ENCODE results near the gene SPRY4. TPM values are rescaled to one million over a fixed set of nuclear protein-coding genes. Genes with fewer than 3 reads are reported as not detected.
A peak's percentile ranks its signal among the peaks of the same experiment; 100 is the strongest.

Gene SPRY4
- total RNA-seq, 1 experiment from 2014 or later: 140 TPM

DNA sequence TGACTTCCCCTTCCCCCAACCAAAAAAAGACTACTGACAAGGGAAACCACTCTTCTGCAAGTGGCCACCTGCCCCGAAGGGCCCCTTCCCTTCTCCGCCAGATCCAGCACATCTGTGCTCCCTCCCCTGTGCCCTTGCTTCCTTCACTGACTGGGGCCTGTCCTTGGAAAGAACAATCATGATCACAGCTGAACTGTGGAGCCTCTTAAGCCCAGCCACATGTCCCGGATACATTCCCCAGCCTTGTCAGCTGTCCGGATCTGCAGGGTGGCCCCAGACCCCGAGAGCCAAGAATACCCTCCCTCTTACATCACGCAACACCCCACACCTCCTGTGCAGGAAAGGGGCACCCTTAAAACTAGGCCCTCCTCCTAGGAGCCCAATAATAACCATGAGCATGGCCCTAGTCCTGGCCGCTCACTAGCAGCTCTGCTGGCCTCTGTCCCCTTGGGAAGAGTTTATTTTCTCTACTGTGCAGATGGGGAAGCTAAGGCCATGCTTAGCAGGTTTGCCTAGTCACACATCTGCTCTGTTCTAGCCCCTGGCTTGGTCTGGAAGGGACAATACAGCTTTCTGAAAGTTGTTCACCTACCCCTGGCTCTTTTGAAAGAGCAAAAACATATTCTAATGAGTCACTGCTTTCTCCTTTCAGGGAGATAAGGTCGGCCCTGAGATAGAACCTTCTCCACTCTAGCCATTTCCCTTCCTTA is 3.8 kb downstream of the SPRY4 start (continued):
- TF ChIP-seq, protein P1, sequence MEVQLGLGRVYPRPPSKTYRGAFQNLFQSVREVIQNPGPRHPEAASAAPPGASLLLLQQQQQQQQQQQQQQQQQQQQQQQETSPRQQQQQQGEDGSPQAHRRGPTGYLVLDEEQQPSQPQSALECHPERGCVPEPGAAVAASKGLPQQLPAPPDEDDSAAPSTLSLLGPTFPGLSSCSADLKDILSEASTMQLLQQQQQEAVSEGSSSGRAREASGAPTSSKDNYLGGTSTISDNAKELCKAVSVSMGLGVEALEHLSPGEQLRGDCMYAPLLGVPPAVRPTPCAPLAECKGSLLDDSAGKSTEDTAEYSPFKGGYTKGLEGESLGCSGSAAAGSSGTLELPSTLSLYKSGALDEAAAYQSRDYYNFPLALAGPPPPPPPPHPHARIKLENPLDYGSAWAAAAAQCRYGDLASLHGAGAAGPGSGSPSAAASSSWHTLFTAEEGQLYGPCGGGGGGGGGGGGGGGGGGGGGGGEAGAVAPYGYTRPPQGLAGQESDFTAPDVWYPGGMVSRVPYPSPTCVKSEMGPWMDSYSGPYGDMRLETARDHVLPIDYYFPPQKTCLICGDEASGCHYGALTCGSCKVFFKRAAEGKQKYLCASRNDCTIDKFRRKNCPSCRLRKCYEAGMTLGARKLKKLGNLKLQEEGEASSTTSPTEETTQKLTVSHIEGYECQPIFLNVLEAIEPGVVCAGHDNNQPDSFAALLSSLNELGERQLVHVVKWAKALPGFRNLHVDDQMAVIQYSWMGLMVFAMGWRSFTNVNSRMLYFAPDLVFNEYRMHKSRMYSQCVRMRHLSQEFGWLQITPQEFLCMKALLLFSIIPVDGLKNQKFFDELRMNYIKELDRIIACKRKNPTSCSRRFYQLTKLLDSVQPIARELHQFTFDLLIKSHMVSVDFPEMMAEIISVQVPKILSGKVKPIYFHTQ (CRISPR knock-in tag; IDR thresholded peaks at IDR 0.05): no peak
- TF ChIP-seq NFYB (CRISPR knock-in tag; conservative IDR thresholded peaks at IDR 0.05; ENCODE audit: low read depth): 0 out of 2 replicates have a peak, but pooled peaks have one; percentile 5
- no peak for TF ChIP-seq ETV6 (CRISPR knock-in tag; IDR thresholded peaks at IDR 0.05)
- no peak for TF ChIP-seq CTCF (IDR thresholded peaks at IDR 0.05)
- no peak for TF ChIP-seq ERG (CRISPR knock-in tag; IDR thresholded peaks at IDR 0.05)
- TF ChIP-seq MYBL2 (CRISPR knock-in tag; IDR thresholded peaks at IDR 0.05): no peak
- TF ChIP-seq, protein P2, sequence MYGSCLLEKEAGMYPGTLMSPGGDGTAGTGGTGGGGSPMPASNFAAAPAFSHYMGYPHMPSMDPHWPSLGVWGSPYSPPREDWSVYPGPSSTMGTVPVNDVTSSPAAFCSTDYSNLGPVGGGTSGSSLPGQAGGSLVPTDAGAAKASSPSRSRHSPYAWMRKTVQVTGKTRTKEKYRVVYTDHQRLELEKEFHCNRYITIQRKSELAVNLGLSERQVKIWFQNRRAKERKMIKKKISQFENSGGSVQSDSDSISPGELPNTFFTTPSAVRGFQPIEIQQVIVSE (CRISPR knock-in tag; IDR thresholded peaks at IDR 0.05; ENCODE audit: borderline replicate concordance): no peak

GRCh38 chr5:142320430-142320738 is 4.4 kb downstream of the SPRY4 start:
- ATAC-seq (no peak), DNase-seq (ENCODE audit: low spot score) (no peak)
- CTCF ChIA-PET: interaction anchor here (0.5 to 4.5 kb wide), 7 partner anchors 14 to 393 kb away, joined by 3 to 32 read pairs (median 3); partner anchors contain the start of gene RNF14
- peak overlapping the region; percentile 96 for H3K4me3 Mint-ChIP-seq
- H3K4me1 Mint-ChIP-seq: peaks cover 75% of the 10 kb centered on the region
- peaks cover 66% of the 10 kb centered on the region for H3K36me3 Mint-ChIP-seq
- POLR2A ChIA-PET: interaction anchor here (1.3 kb wide), 1 partner anchor 10 kb away, joined by 3 read pairs; no protein-coding TSS in a partner anchor
- H3K9me3 Mint-ChIP-seq: no peaks in the 10 kb centered on the region
- H3K27ac Mint-ChIP-seq: peak overlapping the region; percentile 85
- no peaks in the 10 kb centered on the region; the same call in none of the 2 replicates for H3K27me3 Mint-ChIP-seq (ENCODE audit: low read depth)
- TF ChIP-seq ZNF232 (CRISPR knock-in tag; IDR thresholded peaks at IDR 0.05) (no peak), ZNF281 (CRISPR knock-in tag; IDR thresholded peaks at IDR 0.05) (no peak), CREB1 (CRISPR knock-in tag; IDR thresholded peaks at IDR 0.05) (no peak)
- TF ChIP-seq, protein P3, sequence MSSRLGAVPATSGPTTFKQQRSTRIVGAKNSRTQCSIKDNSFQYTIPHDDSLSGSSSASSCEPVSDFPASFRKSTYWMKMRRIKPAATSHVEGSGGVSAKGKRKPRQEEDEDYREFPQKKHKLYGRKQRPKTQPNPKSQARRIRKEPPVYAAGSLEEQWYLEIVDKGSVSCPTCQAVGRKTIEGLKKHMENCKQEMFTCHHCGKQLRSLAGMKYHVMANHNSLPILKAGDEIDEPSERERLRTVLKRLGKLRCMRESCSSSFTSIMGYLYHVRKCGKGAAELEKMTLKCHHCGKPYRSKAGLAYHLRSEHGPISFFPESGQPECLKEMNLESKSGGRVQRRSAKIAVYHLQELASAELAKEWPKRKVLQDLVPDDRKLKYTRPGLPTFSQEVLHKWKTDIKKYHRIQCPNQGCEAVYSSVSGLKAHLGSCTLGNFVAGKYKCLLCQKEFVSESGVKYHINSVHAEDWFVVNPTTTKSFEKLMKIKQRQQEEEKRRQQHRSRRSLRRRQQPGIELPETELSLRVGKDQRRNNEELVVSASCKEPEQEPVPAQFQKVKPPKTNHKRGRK (CRISPR knock-in tag; IDR thresholded peaks at IDR 0.05; ENCODE audit: borderline replicate concordance): no peak
- TF ChIP-seq, protein P4, sequence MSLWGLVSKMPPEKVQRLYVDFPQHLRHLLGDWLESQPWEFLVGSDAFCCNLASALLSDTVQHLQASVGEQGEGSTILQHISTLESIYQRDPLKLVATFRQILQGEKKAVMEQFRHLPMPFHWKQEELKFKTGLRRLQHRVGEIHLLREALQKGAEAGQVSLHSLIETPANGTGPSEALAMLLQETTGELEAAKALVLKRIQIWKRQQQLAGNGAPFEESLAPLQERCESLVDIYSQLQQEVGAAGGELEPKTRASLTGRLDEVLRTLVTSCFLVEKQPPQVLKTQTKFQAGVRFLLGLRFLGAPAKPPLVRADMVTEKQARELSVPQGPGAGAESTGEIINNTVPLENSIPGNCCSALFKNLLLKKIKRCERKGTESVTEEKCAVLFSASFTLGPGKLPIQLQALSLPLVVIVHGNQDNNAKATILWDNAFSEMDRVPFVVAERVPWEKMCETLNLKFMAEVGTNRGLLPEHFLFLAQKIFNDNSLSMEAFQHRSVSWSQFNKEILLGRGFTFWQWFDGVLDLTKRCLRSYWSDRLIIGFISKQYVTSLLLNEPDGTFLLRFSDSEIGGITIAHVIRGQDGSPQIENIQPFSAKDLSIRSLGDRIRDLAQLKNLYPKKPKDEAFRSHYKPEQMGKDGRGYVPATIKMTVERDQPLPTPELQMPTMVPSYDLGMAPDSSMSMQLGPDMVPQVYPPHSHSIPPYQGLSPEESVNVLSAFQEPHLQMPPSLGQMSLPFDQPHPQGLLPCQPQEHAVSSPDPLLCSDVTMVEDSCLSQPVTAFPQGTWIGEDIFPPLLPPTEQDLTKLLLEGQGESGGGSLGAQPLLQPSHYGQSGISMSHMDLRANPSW (CRISPR knock-in tag; conservative IDR thresholded peaks at IDR 0.05; ENCODE audit: low read depth): no peak
- TF ChIP-seq, protein P5, sequence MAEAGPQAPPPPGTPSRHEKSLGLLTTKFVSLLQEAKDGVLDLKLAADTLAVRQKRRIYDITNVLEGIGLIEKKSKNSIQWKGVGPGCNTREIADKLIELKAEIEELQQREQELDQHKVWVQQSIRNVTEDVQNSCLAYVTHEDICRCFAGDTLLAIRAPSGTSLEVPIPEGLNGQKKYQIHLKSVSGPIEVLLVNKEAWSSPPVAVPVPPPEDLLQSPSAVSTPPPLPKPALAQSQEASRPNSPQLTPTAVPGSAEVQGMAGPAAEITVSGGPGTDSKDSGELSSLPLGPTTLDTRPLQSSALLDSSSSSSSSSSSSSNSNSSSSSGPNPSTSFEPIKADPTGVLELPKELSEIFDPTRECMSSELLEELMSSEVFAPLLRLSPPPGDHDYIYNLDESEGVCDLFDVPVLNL (CRISPR knock-in tag; IDR thresholded peaks at IDR 0.05; ENCODE audit: borderline replicate concordance, low read depth): no peak
- TF ChIP-seq, protein P6, sequence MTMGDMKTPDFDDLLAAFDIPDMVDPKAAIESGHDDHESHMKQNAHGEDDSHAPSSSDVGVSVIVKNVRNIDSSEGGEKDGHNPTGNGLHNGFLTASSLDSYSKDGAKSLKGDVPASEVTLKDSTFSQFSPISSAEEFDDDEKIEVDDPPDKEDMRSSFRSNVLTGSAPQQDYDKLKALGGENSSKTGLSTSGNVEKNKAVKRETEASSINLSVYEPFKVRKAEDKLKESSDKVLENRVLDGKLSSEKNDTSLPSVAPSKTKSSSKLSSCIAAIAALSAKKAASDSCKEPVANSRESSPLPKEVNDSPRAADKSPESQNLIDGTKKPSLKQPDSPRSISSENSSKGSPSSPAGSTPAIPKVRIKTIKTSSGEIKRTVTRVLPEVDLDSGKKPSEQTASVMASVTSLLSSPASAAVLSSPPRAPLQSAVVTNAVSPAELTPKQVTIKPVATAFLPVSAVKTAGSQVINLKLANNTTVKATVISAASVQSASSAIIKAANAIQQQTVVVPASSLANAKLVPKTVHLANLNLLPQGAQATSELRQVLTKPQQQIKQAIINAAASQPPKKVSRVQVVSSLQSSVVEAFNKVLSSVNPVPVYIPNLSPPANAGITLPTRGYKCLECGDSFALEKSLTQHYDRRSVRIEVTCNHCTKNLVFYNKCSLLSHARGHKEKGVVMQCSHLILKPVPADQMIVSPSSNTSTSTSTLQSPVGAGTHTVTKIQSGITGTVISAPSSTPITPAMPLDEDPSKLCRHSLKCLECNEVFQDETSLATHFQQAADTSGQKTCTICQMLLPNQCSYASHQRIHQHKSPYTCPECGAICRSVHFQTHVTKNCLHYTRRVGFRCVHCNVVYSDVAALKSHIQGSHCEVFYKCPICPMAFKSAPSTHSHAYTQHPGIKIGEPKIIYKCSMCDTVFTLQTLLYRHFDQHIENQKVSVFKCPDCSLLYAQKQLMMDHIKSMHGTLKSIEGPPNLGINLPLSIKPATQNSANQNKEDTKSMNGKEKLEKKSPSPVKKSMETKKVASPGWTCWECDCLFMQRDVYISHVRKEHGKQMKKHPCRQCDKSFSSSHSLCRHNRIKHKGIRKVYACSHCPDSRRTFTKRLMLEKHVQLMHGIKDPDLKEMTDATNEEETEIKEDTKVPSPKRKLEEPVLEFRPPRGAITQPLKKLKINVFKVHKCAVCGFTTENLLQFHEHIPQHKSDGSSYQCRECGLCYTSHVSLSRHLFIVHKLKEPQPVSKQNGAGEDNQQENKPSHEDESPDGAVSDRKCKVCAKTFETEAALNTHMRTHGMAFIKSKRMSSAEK (CRISPR knock-in tag; IDR thresholded peaks at IDR 0.05; ENCODE audit: borderline replicate concordance): no peak

Data from WTC11 (cell line).